Stimulated activated CD4-positive, alpha-beta T cell treated with anti-CD3 and anti-CD28 coated beads, TNF-alpha, amount 100 ng/mL, for 4 hours (primary cell): Measurements from ENCODE around the gene ECE2.

Experiments
- DNase-seq, 3 experiments: peaks; one replicate each; pipeline ENCODE4 v3.0.0-alpha.2; 2020; ENCODE audit warnings: low read depth in 3 of 3

Gene ECE2

GRCh38 chr3:184275961-184276910, at the start of gene ECE2:
Gene ECE2 (plus strand): TSS chr3:184276022. CDS start chr3:184276154, 132 bp downstream.
- no peak for DNase-seq

GRCh38 chr3:184227481-184227935, 48.3 kb upstream of the ECE2 start:
- DNase-seq: peak in 2 of 3 experiments; percentile 22 to 41

GRCh38 chr3:184228376-184229137, 47.3 kb upstream of the ECE2 start:
- no peak for DNase-seq

- DNase-seq: peak; percentile 44 to 46 (median 44)
Measured at GRCh38 chr3:184229394-184230080, 46.3 kb upstream of the ECE2 start, which contains the start of gene VWA5B2. Gene VWA5B2 (plus strand): TSS chr3:184229585. CDS start chr3:184230529, 944 bp downstream.

GRCh38 chr3:184230081-184230602, 45.7 kb upstream of the ECE2 start:
- no peak for DNase-seq

- no peak for DNase-seq
Measured at GRCh38 chr3:184230603-184231528, 45.0 kb upstream of the ECE2 start.

- no peak for DNase-seq
Measured at GRCh38 chr3:184231671-184232070, 44.2 kb upstream of the ECE2 start.

- no peak for DNase-seq
Measured at GRCh38 chr3:184233127-184233843, 42.5 kb upstream of the ECE2 start.

GRCh38 chr3:184234224-184234623, 41.6 kb upstream of the ECE2 start:
- no peak for DNase-seq

- DNase-seq: no peak
Measured at GRCh38 chr3:184234671-184235380, 41.0 kb upstream of the ECE2 start.

- no peak for DNase-seq
Measured at GRCh38 chr3:184235381-184236032, 40.3 kb upstream of the ECE2 start.

GRCh38 chr3:184236033-184236410, 39.8 kb upstream of the ECE2 start:
- no peak for DNase-seq

GRCh38 chr3:184236636-184237035, 39.2 kb upstream of the ECE2 start:
- DNase-seq: no peak

- no peak for DNase-seq
Measured at GRCh38 chr3:184237211-184237610, 38.6 kb upstream of the ECE2 start.

GRCh38 chr3:184237807-184238206, 38.0 kb upstream of the ECE2 start:
- DNase-seq: no peak

GRCh38 chr3:184238246-184238818, 37.5 kb upstream of the ECE2 start:
- no peak for DNase-seq

- DNase-seq: no peak
Measured at GRCh38 chr3:184239221-184239620, 36.6 kb upstream of the ECE2 start.

- no peak for DNase-seq
Measured at GRCh38 chr3:184239708-184240107, 36.1 kb upstream of the ECE2 start.
